ENCODE data around the gene HIVEP3. TPM values are rescaled to one million over a fixed set of nuclear protein-coding genes. Genes with fewer than 3 reads are reported as not detected.

The HIVEP3 gene
- total and polyA plus RNA-seq, 8 donors = 1.8 to 65.3 (median 3.8) TPM

GRCh38 chr1:41700986-41701535, 217.7 kb downstream of the HIVEP3 start:
- no peak for DNase-seq
- no peaks in the 10 kb centered on the region for H3K36me3 ChIP-seq
- H3K27ac ChIP-seq = no peak overlapping the region
- H3K4me1 ChIP-seq = no peaks in the 10 kb centered on the region
- no peak overlapping the region for H3K4me3 ChIP-seq
- 75 to 93% (median 88%) methylated on average over 6 of the region's 6 CpGs for WGBS, 5 donors
- TF ChIP-seq POLR2AphosphoS5 (IDR thresholded peaks at IDR 0.05) (no peak), EP300 (IDR thresholded peaks at IDR 0.05) (no peak), POLR2A (IDR thresholded peaks at IDR 0.05) (no peak), CTCF (IDR thresholded peaks at IDR 0.05) (no peak)
- intact Hi-C loops (cut with DNase I; ENCODE audit: low total_unique reads) = no loop called here
- H3K27me3 ChIP-seq = no peaks in the 10 kb centered on the region
- no peaks in the 10 kb centered on the region for H3K9me3 ChIP-seq

- Histone ChIP-seq H3K4me3 (no peak overlapping the region), H3K36me3 (no peaks in the 10 kb centered on the region), H3K27me3 (no peaks in the 10 kb centered on the region), H3K4me1 (no peaks in the 10 kb centered on the region), H3K27ac (no peak overlapping the region), H3K9me3 (no peaks in the 10 kb centered on the region)
- 78 to 90% (median 81%) methylated on average over 5 of the region's 5 CpGs for WGBS, 5 donors
- no peak for TF ChIP-seq CTCF (IDR thresholded peaks at IDR 0.05)
- TF ChIP-seq POLR2A (IDR thresholded peaks at IDR 0.05) = no peak
- TF ChIP-seq POLR2AphosphoS5 (IDR thresholded peaks at IDR 0.05) = no peak
- TF ChIP-seq EP300 (IDR thresholded peaks at IDR 0.05) = no peak
- no peak for DNase-seq
- intact Hi-C loops (cut with DNase I; ENCODE audit: low total_unique reads) = no loop called here
Measured at GRCh38 chr1:41700581-41700980, 218.1 kb downstream of the HIVEP3 start.

GRCh38 chr1:41699861-41700248, 218.9 kb downstream of the HIVEP3 start:
- intact Hi-C loops (cut with DNase I; ENCODE audit: low total_unique reads) = no loop called here
- H3K36me3 ChIP-seq = no peaks in the 10 kb centered on the region
- H3K9me3 ChIP-seq = no peaks in the 10 kb centered on the region
- TF ChIP-seq POLR2AphosphoS5 (IDR thresholded peaks at IDR 0.05) (no peak), CTCF (IDR thresholded peaks at IDR 0.05) (no peak), POLR2A (IDR thresholded peaks at IDR 0.05) (no peak), EP300 (IDR thresholded peaks at IDR 0.05) (no peak)
- H3K27ac ChIP-seq = no peak overlapping the region
- DNase-seq = no peak
- WGBS, 5 donors = 92 to 98% (median 94%) methylated on average over 6 of the region's 6 CpGs
- H3K4me3 ChIP-seq = no peak overlapping the region
- H3K27me3 ChIP-seq = no peaks in the 10 kb centered on the region
- H3K4me1 ChIP-seq = no peaks in the 10 kb centered on the region

GRCh38 chr1:41698916-41699860, 219.5 kb downstream of the HIVEP3 start:
- 83 to 91% (median 84%) methylated on average over 17 to 19 of the region's 19 CpGs for WGBS, 5 donors
- Histone ChIP-seq H3K9me3 (no peaks in the 10 kb centered on the region), H3K27me3 (no peaks in the 10 kb centered on the region), H3K27ac (no peak overlapping the region), H3K4me1 (no peaks in the 10 kb centered on the region), H3K36me3 (no peaks in the 10 kb centered on the region), H3K4me3 (no peak overlapping the region)
- DNase-seq = no peak
- TF ChIP-seq POLR2A (IDR thresholded peaks at IDR 0.05) (no peak), POLR2AphosphoS5 (IDR thresholded peaks at IDR 0.05) (no peak), EP300 (IDR thresholded peaks at IDR 0.05) (no peak), CTCF (IDR thresholded peaks at IDR 0.05) (no peak)
- intact Hi-C loops (cut with DNase I; ENCODE audit: low total_unique reads) = no loop called here
